Hepatocyte (in vitro differentiated cells): ENCODE measurements around the gene AUTS2. TPM values are rescaled to one million over a fixed set of nuclear protein-coding genes. Genes with fewer than 3 reads are reported as not detected.
"Not testable (repeated sequence)": the region's sequence is repeated elsewhere in the genome, so short reads cannot be mapped to it uniquely, and the experiment has no call there.

ENCODE experiments used
- DNase-seq: peaks from one replicate; pipeline ENCODE4 v3.0.0-alpha.2; 2016; ENCODE audit warnings: low spot score
- H2AFZ ChIP-seq: fragments of 200-600 bp; sonication (generic); 2 replicates; pipeline ENCODE4 v1.6.0; 2016; ENCODE audit warnings: antibody characterized with exemption, mild to moderate bottlenecking
- H3K27ac ChIP-seq: fragments of 200-600 bp; sonication (generic); 2 replicates; pipeline ENCODE4 v1.5.1; 2016; ENCODE audit warnings: mild to moderate bottlenecking
- H3K27me3 ChIP-seq: fragments of 200-600 bp; sonication (generic); 2 replicates; pipeline ENCODE4 v1.6.1; 2016
- H3K36me3 ChIP-seq: fragments of 200-600 bp; sonication (generic); replicated peaks from 2 replicates; pipeline ENCODE4 v1.5.1; 2016; ENCODE audit warnings: low read depth; ENCODE audit not compliant: insufficient read depth
- H3K4me1 ChIP-seq: fragments of 200-600 bp; sonication (generic); 2 replicates; pipeline ENCODE4 v1.5.1; 2016; ENCODE audit warnings: mild to moderate bottlenecking, moderate library complexity; ENCODE audit not compliant: insufficient read depth
- H3K4me2 ChIP-seq: fragments of 200-600 bp; sonication (generic); 2 replicates; pipeline ENCODE4 v1.6.0; 2016
- H3K4me3 ChIP-seq: fragments of 200-600 bp; sonication (generic); 2 replicates; pipeline ENCODE4 v1.5.1; 2016; ENCODE audit warnings: mild to moderate bottlenecking
- H3K79me2 ChIP-seq: fragments of 200-600 bp; sonication (generic); 2 replicates; pipeline ENCODE4 v1.6.0; 2017; ENCODE audit warnings: mild to moderate bottlenecking
- H3K9me2 ChIP-seq: fragments of 200-600 bp; sonication (generic); replicated peaks from 2 replicates; pipeline ENCODE4 v1.6.0; 2017; ENCODE audit warnings: mild to moderate bottlenecking; ENCODE audit not compliant: insufficient read depth
- H3K9me3 ChIP-seq: fragments of 200-600 bp; sonication (generic); 2 replicates; pipeline ENCODE4 v1.5.1; 2016; ENCODE audit warnings: low read depth, mild to moderate bottlenecking
- H4K20me1 ChIP-seq: fragments of 200-600 bp; sonication (generic); 2 replicates; pipeline ENCODE4 v1.6.0; 2016; ENCODE audit warnings: mild to moderate bottlenecking; ENCODE audit not compliant: insufficient read depth, poor library complexity, severe bottlenecking
- EZH2 ChIP-seq: fragments of 200-600 bp; sonication (generic); IDR thresholded peaks from 2 replicates; pipeline ENCODE4 v1.6.1; 2016; ENCODE audit warnings: antibody characterized with exemption, mild to moderate bottlenecking, borderline replicate concordance
- EZH2phosphoT487 ChIP-seq: fragments of 200-600 bp; sonication (generic); IDR thresholded peaks from one replicate; pipeline ENCODE4 v1.6.1; 2018; ENCODE audit warnings: antibody characterized with exemption, mild to moderate bottlenecking, low read depth, moderate library complexity; ENCODE audit not compliant: unreplicated experiment, severe bottlenecking
- WGBS: methylation state at CpG from one replicate; pipeline ENCODE4 v1.1.6; 2016; ENCODE audit warnings: low lambda C conversion rate; ENCODE audit errors: missing lambda C conversion rate; 5-methylcytosine and 5-hydroxymethylcytosine counted together
- polyA plus RNA-seq: library from polyadenylated mRNA; unstranded; fragments of >200 nt; fragmentation: Nextera tagmentation; extraction: Ambion mirVana; gene quantifications from 2 replicates; pipeline ENCODE4 v1.2.1, GENCODE V29; 2016
- total RNA-seq: library from RNA; depleted of rRNA; stranded (reverse); fragments of >200 nt; gene quantifications from 2 replicates; pipeline ENCODE4 v1.2.3, GENCODE V29; 2014
- TF ChIP-seq, protein P1 (sequence below): fragments of 200-600 bp; sonication (generic); IDR thresholded peaks from 2 replicates; pipeline ENCODE4 v1.5.1; 2016; ENCODE audit warnings: antibody characterized with exemption, mild to moderate bottlenecking; ENCODE audit not compliant: poor library complexity

Gene AUTS2
- total and polyA plus RNA-seq, 2 experiments from 2014 or later, result 34.4 to 40.9 TPM

DNA sequence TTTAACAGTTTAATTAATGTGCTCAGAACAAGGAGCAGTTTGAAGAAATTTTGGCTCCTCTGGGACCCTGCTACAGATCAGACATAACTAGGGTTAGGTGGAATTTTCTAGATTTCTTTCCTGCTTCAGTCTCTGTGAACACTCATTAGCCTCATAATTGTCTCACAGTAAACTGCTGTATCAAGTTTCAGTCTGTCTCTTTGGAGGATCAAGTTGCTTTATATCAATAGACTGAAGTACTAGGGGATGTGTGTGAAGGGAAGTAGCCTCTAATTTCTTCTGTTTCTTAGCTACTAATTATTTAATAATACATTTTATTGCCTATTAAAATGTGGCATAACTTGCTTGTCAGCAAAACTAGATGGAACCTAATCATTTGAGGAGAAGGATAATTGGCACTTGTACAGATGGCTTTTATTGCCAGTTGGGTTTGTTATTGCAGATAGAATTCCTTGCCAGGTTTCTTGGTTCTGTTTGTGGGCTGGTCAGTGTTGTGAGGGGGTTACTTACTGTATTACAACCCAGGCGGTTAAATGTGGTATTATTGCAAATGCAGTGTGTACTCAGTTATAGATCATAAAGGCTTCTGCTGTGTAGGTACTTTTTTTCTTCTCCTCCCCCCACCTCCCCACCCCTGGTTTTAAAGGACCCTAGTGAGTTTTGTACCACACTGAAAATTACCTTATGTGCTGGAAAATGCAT, 758.0 kb downstream of the AUTS2 start:
- WGBS, result 65% methylated on average over 1 of the region's 1 CpG

DNA sequence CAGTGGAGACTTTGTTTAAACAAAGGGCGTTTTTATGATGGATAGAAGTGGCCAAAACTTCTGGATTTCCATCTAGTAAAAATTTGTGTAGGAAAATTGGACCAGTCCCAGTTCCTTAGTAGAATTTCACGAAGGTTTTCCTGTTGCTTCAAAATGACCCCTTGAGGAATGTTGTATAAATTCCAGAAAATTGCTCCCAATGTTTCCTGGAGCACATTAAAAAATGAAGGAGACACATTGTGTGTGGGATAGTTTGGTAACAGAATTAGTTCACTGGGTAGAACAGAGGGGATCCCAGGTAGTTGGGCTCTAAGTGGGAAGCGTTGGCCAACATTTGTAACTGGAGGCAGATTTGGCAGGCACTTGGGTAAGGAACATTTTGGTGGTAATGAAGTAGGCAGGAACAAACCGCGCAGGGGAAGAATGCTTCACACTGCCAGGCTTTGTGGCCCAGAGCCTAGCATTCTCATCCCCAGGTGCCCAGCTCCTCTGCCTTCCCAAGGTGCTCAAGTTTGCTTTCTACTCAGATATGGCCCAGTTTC, 758.6 kb downstream of the AUTS2 start:
- no peaks in the 10 kb centered on the region for H3K79me2 ChIP-seq
- H3K4me2 ChIP-seq, result no peak overlapping the region
- no peaks in the 10 kb centered on the region for H3K36me3 ChIP-seq
- DNase-seq, result no peak
- peaks cover 22% of the 10 kb centered on the region for H3K4me1 ChIP-seq
- no peaks in the 10 kb centered on the region for H3K9me3 ChIP-seq
- H3K27me3 ChIP-seq, result no peaks in the 10 kb centered on the region
- WGBS, result 71% methylated on average over 5 of the region's 5 CpGs
- H2AFZ ChIP-seq, result no peak overlapping the region
- no peak for TF ChIP-seq EZH2
- no peak for TF ChIP-seq EZH2phosphoT487
- TF ChIP-seq, protein P1, sequence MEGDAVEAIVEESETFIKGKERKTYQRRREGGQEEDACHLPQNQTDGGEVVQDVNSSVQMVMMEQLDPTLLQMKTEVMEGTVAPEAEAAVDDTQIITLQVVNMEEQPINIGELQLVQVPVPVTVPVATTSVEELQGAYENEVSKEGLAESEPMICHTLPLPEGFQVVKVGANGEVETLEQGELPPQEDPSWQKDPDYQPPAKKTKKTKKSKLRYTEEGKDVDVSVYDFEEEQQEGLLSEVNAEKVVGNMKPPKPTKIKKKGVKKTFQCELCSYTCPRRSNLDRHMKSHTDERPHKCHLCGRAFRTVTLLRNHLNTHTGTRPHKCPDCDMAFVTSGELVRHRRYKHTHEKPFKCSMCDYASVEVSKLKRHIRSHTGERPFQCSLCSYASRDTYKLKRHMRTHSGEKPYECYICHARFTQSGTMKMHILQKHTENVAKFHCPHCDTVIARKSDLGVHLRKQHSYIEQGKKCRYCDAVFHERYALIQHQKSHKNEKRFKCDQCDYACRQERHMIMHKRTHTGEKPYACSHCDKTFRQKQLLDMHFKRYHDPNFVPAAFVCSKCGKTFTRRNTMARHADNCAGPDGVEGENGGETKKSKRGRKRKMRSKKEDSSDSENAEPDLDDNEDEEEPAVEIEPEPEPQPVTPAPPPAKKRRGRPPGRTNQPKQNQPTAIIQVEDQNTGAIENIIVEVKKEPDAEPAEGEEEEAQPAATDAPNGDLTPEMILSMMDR, result no peak
- no peaks in the 10 kb centered on the region for H4K20me1 ChIP-seq
- no peak overlapping the region for H3K27ac ChIP-seq
- H3K4me3 ChIP-seq, result no peak overlapping the region
- H3K9me2 ChIP-seq, result no peaks in the 10 kb centered on the region

More for the DNA sequence above, 758.0 kb downstream of the AUTS2 start:
- Histone ChIP-seq H2AFZ (no peak overlapping the region), H3K27me3 (no peaks in the 10 kb centered on the region), H3K9me3 (no peaks in the 10 kb centered on the region), H3K36me3 (no peaks in the 10 kb centered on the region), H4K20me1 (no peaks in the 10 kb centered on the region), H3K79me2 (no peaks in the 10 kb centered on the region), H3K27ac (no peak overlapping the region), H3K4me2 (no peak overlapping the region), H3K4me1 (peaks cover 22% of the 10 kb centered on the region), H3K4me3 (no peak overlapping the region), H3K9me2 (no peaks in the 10 kb centered on the region)
- TF ChIP-seq EZH2phosphoT487, result no peak
- no peak for TF ChIP-seq EZH2
- TF ChIP-seq, protein P1, result no peak
- DNase-seq, result no peak

DNA sequence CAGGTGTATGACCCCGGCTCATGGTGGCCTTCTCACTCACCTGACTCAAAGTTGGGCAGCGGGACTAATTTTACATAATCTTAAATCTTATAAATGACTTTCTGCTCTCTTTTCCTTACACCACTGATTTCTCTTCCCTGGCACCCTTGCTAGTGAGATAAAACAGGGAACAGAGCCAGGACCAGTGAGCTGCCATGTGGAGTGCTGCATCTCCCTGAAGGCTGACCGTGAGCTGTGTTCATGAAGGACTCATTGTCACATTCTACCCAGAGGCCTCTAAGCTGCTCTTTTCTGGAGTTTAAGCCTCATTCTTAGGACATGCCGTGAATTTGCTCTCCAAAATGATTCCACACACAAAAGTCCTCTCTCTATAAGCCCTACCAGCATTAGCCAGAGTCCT, 762.3 kb downstream of the AUTS2 start:
- Histone ChIP-seq H4K20me1 (no peaks in the 10 kb centered on the region), H3K27me3 (no peaks in the 10 kb centered on the region), H3K4me3 (no peak overlapping the region), H3K79me2 (no peaks in the 10 kb centered on the region), H3K4me2 (no peak overlapping the region), H3K36me3 (no peaks in the 10 kb centered on the region), H2AFZ (no peak overlapping the region), H3K9me2 (no peaks in the 10 kb centered on the region), H3K27ac (no peak overlapping the region), H3K4me1 (peaks cover 16% of the 10 kb centered on the region), H3K9me3 (no peaks in the 10 kb centered on the region)
- 97% methylated on average over 4 of the region's 4 CpGs for WGBS
- TF ChIP-seq EZH2phosphoT487 (no peak), EZH2 (no peak)
- TF ChIP-seq, protein P1, result no peak
- DNase-seq, result no peak

DNA sequence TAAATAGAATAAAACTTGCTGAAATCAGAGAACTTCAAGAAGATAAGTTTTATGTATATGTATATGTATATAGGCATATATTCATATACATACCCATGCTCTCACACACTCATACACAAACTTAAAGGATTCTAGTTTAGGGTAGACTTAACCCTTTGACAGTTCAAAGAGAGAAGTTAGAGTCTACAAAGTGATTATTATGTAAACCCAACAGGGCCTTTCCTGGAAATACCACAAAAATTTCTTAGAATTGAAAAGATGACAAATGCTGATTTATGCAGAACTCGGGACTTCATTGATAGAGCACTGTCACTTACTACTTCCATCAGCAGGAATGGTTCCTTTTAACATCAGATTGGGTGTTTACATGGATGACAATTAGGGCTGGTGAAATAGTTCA, 763.5 kb downstream of the AUTS2 start:
- H2AFZ ChIP-seq, result no peak overlapping the region
- no peak overlapping the region for H3K27ac ChIP-seq
- DNase-seq, result no peak
- H3K36me3 ChIP-seq, result no peaks in the 10 kb centered on the region
- peaks cover 5% of the 10 kb centered on the region for H3K4me1 ChIP-seq
- TF ChIP-seq, protein P1, result no peak
- TF ChIP-seq EZH2, result no peak
- TF ChIP-seq EZH2phosphoT487, result no peak
- H4K20me1 ChIP-seq, result no peaks in the 10 kb centered on the region
- H3K27me3 ChIP-seq, result no peaks in the 10 kb centered on the region
- 88% methylated on average over 1 of the region's 1 CpG for WGBS
- no peak overlapping the region for H3K4me3 ChIP-seq
- H3K9me2 ChIP-seq, result no peaks in the 10 kb centered on the region
- no peak overlapping the region for H3K4me2 ChIP-seq
- no peaks in the 10 kb centered on the region for H3K9me3 ChIP-seq
- H3K79me2 ChIP-seq, result no peaks in the 10 kb centered on the region

DNA sequence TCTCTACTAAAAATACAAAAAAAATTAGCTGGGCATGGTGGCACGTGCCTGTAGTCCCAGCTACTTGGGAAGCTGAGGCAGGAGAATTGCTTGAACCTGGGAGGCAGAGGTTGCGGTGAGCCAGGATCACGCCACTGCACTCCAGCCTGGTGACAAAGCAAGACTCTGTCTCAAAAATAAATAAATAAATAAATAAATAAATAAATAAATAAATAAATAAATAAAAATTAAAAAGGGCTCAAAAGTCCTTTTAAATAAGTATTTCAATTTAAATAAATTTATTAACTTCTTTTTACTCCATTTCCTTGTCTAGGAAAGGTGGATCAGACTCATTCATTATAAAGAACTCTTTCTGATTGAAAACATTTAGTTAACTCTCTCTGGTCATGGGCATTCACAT, 766.1 kb downstream of the AUTS2 start:
- 98% methylated on average over 3 of the region's 3 CpGs for WGBS
- not testable (repeated sequence) for H3K36me3 ChIP-seq, H2AFZ ChIP-seq, H3K79me2 ChIP-seq, H3K4me2 ChIP-seq, H3K27me3 ChIP-seq, H3K9me2 ChIP-seq, H3K4me1 ChIP-seq, H3K4me3 ChIP-seq, DNase-seq, H3K9me3 ChIP-seq, H4K20me1 ChIP-seq, H3K27ac ChIP-seq
